Fibroblast of the aortic adventitia (primary cell): Measurements from ENCODE around the gene HASPIN. TPM values are rescaled to one million over a fixed set of nuclear protein-coding genes. Genes with fewer than 3 reads are reported as not detected.
A peak's percentile ranks its signal among the peaks of the same experiment; 100 is the strongest.

Experiments
- DNase-seq: peaks from one replicate; pipeline ENCODE4 v3.0.0-alpha.2; 2010; ENCODE audit warnings: low read depth
- H3K4me3 ChIP-seq: 2 replicates; pipeline ENCODE4 v1.5.1; 2011; ENCODE audit warnings: low read depth, mild to moderate bottlenecking, control low read depth, low read length, moderate library complexity
- CTCF ChIP-seq: IDR thresholded peaks from 2 replicates; pipeline ENCODE4 v1.5.1; 2011; ENCODE audit warnings: mild to moderate bottlenecking, low read length, control low read depth, inconsistent platforms; ENCODE audit not compliant: insufficient read depth
- total RNA-seq: library from RNA; depleted of rRNA; stranded (reverse); fragments of >200 nt; gene quantifications from 2 replicates; pipeline ENCODE4 v1.2.3, GENCODE V29; 2012; ENCODE audit warnings: low replicate concordance

Gene HASPIN
- 0.49 and 10.5 TPM in 2 replicates for total RNA-seq

- peak within 1 kb of the TSS; percentile 88 for H3K4me3 ChIP-seq
- peak; percentile 86 for DNase-seq
- TF ChIP-seq CTCF, result peak; percentile 60
Measured at GRCh38 chr17:3723556-3724377, at the start of gene HASPIN. Gene HASPIN (plus strand): TSS chr17:3723903. CDS start chr17:3723936, 33 bp downstream.

DNA sequence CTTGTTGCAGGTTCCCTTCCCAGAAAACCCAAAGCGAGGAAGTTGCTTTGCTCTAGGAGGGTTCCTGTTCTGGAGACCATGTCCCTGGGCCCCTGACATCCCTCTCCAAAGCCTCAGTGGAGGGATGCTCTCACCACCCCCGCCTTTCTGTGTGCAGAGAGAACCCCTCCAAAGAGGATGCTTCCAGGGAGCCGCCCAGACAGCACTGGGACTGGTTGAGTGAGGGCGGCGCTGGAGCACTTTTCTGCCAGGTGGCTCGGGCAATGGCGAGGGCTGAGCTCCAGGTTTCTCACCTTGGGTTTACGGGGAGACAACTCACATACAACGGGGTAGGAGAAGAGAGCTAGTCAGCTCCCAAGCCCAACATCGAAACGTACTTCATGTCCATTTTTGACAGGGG is 47.8 kb upstream of the HASPIN start:
- TF ChIP-seq CTCF, result no peak
- no peak for DNase-seq
- no peak overlapping the region for H3K4me3 ChIP-seq

- no peak for TF ChIP-seq CTCF
- DNase-seq, result peak; percentile 73
- no peak overlapping the region for H3K4me3 ChIP-seq
Measured at GRCh38 chr17:3678095-3678820, 45.4 kb upstream of the HASPIN start.

DNA sequence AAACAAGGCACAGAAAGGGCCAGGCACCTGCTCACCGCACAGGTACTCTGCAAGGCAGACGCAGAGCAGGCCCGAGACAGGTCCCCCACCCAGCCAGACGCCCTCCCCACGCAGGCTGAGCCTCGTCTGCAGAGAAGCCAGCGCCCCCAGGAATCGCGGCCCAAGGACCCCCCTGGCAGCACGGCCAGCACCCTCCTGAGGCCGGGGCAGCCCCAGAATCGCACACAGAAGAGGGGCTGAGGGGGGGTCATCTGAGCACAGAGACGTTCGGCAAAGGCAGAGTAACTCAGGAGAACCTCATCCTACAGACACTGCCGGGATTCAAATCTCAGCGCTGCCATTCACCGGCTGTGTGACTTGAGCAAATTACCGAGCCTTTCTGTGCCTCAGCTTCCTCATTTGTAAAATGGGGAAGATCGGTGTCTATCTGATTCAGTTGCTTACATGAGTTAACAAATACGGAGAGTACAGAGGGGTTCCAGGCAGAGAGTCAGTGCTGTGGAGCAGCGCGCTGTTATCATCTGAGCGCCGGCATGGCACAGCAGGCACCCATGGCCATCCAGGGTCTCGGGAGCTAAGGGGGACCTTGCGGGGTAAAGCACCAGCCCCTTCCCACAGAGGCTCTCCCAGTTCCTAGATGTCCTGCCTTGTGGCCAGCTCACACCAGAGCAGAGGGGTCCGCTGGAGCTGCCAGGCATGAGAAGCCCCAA is 44.7 kb upstream of the HASPIN start:
- TF ChIP-seq CTCF, result no peak
- no peak for DNase-seq
- H3K4me3 ChIP-seq, result no peak overlapping the region

- no peak for DNase-seq
- no peak for TF ChIP-seq CTCF
- no peak overlapping the region for H3K4me3 ChIP-seq
Measured at GRCh38 chr17:3679531-3680126, 44.1 kb upstream of the HASPIN start.

DNA sequence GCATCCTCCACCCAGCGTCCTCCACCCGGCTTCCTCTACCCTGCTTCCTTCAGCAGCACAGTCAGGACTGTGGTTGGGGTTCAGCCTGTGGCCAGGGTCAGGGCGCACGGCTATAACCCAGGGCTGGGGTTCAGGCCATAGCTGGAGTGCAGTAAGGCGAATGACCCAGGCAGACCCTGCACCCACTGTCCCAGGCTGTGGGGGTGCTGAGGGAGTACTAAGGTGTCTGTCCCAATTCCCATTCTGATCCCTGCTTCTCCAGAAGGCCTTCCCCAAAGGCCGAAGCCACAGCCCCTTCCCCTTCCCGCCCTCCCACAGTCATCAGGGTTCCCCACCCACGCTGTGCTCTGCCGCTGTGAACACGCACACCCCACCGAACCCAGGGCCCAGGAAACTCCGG is 42.6 kb upstream of the HASPIN start:
- H3K4me3 ChIP-seq, result no peak overlapping the region
- DNase-seq, result no peak
- TF ChIP-seq CTCF, result no peak
